ENCODE data around the gene TBC1D10B. TPM values are rescaled to one million over a fixed set of nuclear protein-coding genes. Genes with fewer than 3 reads are reported as not detected.

TBC1D10B gene
- total and polyA plus RNA-seq, 2 of the 8 experiments (the other 6 are each of a cell fraction or from before 2014, with no cell fraction given): 15.4 to 28.6 TPM

DNA sequence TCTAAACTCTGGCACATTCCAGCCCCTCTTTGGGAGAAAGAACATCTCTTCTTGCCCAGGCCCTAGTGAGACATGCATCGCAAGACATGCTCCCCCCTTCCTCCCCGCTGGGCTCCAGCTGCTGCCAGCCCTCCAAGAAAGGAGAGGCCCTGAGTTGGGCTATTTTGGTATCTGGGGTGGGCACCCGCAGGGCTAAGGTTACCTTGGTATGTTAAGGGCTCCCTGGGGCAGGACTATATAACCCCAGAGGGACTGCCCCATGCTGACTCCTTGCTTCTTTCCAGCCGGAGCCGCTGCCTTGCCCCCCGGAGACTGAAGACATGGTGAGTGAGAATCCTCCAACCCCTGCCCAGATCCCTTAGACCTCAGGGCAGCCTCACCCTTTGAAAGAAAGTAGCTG lies 4.2 kb upstream of the TBC1D10B start, which contains the start of gene MYL11 (continued):
- no peak for TF ChIP-seq ZNF274 (IDR thresholded peaks at IDR 0.05; ENCODE audit: borderline replicate concordance, extremely low read depth, low read length)
- TF ChIP-seq NRF1 (IDR thresholded peaks at IDR 0.05; ENCODE audit: low read depth, low read length): no peak
- no peak for TF ChIP-seq RFX5 (IDR thresholded peaks at IDR 0.05; ENCODE audit: borderline replicate concordance, low read depth, low read length)
- no peak for TF ChIP-seq JUND (IDR thresholded peaks at IDR 0.05; ENCODE audit: low read length)
- TF ChIP-seq YY1 (IDR thresholded peaks at IDR 0.05; ENCODE audit: low read depth, low read length): no peak
- TF ChIP-seq SP1 (IDR thresholded peaks at IDR 0.05; ENCODE audit: low read depth, low read length): no peak
